HL-60 (cell line): Measurements from ENCODE around the gene STARD6.

Source experiments
- GABPA ChIP-seq: IDR thresholded peaks from 2 replicates; pipeline ENCODE4 v1.6.1; 2012; ENCODE audit warnings: low read depth
- TF ChIP-seq, protein P1 (sequence below): IDR thresholded peaks from one replicate; pipeline ENCODE4 v1.5.1; 2011; ENCODE audit warnings: low read length, control low read depth, inconsistent platforms; ENCODE audit not compliant: insufficient read depth

GRCh38 chr18:54382733-54383252 is 25.1 kb upstream of the STARD6 start:
- TF ChIP-seq, protein P1, sequence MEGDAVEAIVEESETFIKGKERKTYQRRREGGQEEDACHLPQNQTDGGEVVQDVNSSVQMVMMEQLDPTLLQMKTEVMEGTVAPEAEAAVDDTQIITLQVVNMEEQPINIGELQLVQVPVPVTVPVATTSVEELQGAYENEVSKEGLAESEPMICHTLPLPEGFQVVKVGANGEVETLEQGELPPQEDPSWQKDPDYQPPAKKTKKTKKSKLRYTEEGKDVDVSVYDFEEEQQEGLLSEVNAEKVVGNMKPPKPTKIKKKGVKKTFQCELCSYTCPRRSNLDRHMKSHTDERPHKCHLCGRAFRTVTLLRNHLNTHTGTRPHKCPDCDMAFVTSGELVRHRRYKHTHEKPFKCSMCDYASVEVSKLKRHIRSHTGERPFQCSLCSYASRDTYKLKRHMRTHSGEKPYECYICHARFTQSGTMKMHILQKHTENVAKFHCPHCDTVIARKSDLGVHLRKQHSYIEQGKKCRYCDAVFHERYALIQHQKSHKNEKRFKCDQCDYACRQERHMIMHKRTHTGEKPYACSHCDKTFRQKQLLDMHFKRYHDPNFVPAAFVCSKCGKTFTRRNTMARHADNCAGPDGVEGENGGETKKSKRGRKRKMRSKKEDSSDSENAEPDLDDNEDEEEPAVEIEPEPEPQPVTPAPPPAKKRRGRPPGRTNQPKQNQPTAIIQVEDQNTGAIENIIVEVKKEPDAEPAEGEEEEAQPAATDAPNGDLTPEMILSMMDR: no peak
- TF ChIP-seq GABPA: no peak
